Osteoblast (primary cell): ENCODE data around the gene USF3. TPM values are rescaled to one million over a fixed set of nuclear protein-coding genes. Genes with fewer than 3 reads are reported as not detected.

ENCODE experiments used
- DNase-seq: peaks from one replicate; pipeline ENCODE4 v3.0.0; 2011; ENCODE audit warnings: low spot score, mixed read lengths; ENCODE audit not compliant: insufficient read length; ENCODE audit errors: missing footprints
- H2AFZ ChIP-seq: 2 replicates; pipeline ENCODE4 v1.6.0; 2011; ENCODE audit warnings: mild to moderate bottlenecking, low read length
- H3K27ac ChIP-seq: 2 replicates; pipeline ENCODE4 v1.5.1; 2011; ENCODE audit warnings: mild to moderate bottlenecking, low read depth, low read length, moderate library complexity
- H3K27me3 ChIP-seq: 2 replicates; pipeline ENCODE4 v1.6.0; 2012; ENCODE audit warnings: mild to moderate bottlenecking, control low read depth, inconsistent platforms, low read length, moderate library complexity; ENCODE audit not compliant: insufficient read depth
- H3K36me3 ChIP-seq: 2 replicates; pipeline ENCODE4 v1.5.1; 2011; ENCODE audit warnings: mild to moderate bottlenecking, low read length, control low read depth, moderate library complexity; ENCODE audit not compliant: insufficient read depth
- H3K4me1 ChIP-seq: 2 replicates; pipeline ENCODE4 v1.5.1; 2011; ENCODE audit warnings: mild to moderate bottlenecking, low read length, control low read depth, moderate library complexity; ENCODE audit not compliant: insufficient read depth
- H3K4me2 ChIP-seq: 2 replicates; pipeline ENCODE4 v1.6.0; 2011; ENCODE audit warnings: mild to moderate bottlenecking, low read length; ENCODE audit not compliant: insufficient read depth
- H3K4me3 ChIP-seq: fragments of 200-600 bp; sonication (generic); 3 replicates; pipeline ENCODE4 v1.5.1; 2012; ENCODE audit warnings: mild to moderate bottlenecking, low read length, inconsistent platforms; ENCODE audit not compliant: insufficient read depth
- H3K79me2 ChIP-seq: 2 replicates; pipeline ENCODE4 v1.6.0; 2012; ENCODE audit warnings: mild to moderate bottlenecking, low read length, control low read depth, inconsistent platforms; ENCODE audit not compliant: insufficient read depth
- H3K9me3 ChIP-seq: 2 replicates; pipeline ENCODE4 v1.5.1; 2011; ENCODE audit warnings: low read depth, low read length, control low read depth
- H4K20me1 ChIP-seq: 2 replicates; pipeline ENCODE4 v1.6.0; 2012; ENCODE audit warnings: mild to moderate bottlenecking, low read length, control low read depth; ENCODE audit not compliant: insufficient read depth
- total RNA-seq: library from RNA; depleted of rRNA; stranded (reverse); fragments of >200 nt; gene quantifications from 2 replicates; pipeline ENCODE4 v1.2.3, GENCODE V29; 2012
- TF ChIP-seq, protein P1 (sequence below): IDR thresholded peaks from 2 replicates; pipeline ENCODE4 v1.5.1; 2011; ENCODE audit warnings: mild to moderate bottlenecking, low read depth, low read length, moderate library complexity; ENCODE audit errors: extremely low read depth

USF3 gene
- total RNA-seq, 1 donor = 10.5 TPM

DNA sequence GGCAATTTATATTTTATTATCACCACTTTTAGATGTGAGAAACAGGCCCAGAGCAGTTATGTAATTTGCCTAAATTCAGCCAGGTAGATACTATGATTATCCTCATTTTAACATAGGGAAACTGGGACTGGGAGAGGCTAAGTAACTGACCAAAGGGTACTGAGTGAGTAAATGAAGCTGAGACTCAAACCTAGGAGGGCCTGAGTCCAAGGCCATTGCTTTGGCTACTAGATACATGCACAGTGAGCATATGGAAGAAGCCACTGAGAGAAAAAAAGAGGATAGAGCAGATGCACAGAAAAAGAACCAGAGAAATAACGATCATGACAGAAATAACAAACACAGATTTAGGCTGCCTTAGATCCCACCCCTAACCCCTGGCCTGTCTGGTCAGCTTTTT is 33.6 kb downstream of the USF3 start:
- TF ChIP-seq, protein P1, sequence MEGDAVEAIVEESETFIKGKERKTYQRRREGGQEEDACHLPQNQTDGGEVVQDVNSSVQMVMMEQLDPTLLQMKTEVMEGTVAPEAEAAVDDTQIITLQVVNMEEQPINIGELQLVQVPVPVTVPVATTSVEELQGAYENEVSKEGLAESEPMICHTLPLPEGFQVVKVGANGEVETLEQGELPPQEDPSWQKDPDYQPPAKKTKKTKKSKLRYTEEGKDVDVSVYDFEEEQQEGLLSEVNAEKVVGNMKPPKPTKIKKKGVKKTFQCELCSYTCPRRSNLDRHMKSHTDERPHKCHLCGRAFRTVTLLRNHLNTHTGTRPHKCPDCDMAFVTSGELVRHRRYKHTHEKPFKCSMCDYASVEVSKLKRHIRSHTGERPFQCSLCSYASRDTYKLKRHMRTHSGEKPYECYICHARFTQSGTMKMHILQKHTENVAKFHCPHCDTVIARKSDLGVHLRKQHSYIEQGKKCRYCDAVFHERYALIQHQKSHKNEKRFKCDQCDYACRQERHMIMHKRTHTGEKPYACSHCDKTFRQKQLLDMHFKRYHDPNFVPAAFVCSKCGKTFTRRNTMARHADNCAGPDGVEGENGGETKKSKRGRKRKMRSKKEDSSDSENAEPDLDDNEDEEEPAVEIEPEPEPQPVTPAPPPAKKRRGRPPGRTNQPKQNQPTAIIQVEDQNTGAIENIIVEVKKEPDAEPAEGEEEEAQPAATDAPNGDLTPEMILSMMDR = no peak
- DNase-seq = no peak

DNA sequence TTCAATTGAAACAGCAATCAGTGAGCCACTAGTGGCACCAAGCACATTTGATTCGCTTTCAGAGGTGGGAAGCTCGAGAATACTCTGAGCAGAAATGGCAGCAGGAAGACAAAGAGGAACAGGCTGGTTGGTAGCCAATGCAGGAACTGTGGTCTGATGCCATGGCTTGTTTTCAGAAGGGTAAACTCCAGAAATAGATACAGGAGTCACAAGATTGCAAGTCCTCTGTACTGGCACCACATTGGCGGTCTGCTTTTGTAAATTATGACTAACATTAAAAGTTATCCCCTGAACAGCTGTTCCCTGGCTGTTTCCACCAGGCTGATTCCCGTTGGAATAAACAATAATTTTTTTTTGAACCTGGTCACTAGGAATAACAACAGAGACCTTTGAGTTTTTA is 35.5 kb downstream of the USF3 start:
- TF ChIP-seq, protein P1 = no peak
- H2AFZ ChIP-seq = no peak overlapping the region
- H3K27me3 ChIP-seq = no peaks in the 10 kb centered on the region
- no peaks in the 10 kb centered on the region for H4K20me1 ChIP-seq
- H3K4me2 ChIP-seq = no peak overlapping the region
- peaks cover 26% of the 10 kb centered on the region for H3K36me3 ChIP-seq
- no peak overlapping the region for H3K4me3 ChIP-seq
- H3K4me1 ChIP-seq = no peaks in the 10 kb centered on the region
- H3K27ac ChIP-seq = no peak overlapping the region
- DNase-seq = no peak
- H3K9me3 ChIP-seq = no peaks in the 10 kb centered on the region
- no peaks in the 10 kb centered on the region for H3K79me2 ChIP-seq

More for the DNA sequence above, 33.6 kb downstream of the USF3 start:
- H3K4me3 ChIP-seq = no peak overlapping the region
- H3K9me3 ChIP-seq = no peaks in the 10 kb centered on the region
- H3K4me1 ChIP-seq = peaks cover 2% of the 10 kb centered on the region
- no peak overlapping the region for H3K4me2 ChIP-seq
- no peaks in the 10 kb centered on the region for H3K27me3 ChIP-seq
- no peak overlapping the region for H3K27ac ChIP-seq
- no peaks in the 10 kb centered on the region for H4K20me1 ChIP-seq
- H2AFZ ChIP-seq = no peak overlapping the region
- H3K36me3 ChIP-seq = peaks cover 20% of the 10 kb centered on the region
- no peaks in the 10 kb centered on the region for H3K79me2 ChIP-seq

DNA sequence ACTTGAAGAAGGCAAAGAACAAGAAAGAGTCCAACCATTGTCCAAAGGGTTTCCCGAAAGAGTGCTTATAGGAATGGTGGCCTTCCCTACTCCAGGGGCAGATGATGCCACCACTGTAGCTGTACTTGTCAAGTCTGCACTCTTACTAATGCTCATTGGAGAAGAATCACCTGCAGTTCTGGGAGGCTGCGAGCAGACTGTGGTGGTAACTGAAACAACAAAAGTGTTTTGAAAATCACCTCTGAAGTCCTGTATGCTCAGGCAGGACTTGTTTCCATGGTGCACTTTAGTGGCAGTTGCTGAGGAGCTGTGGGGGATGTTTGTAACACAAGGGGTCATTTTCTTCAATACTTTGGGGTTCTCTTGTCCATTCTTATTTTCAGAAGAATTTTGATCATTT is 36.0 kb downstream of the USF3 start:
- no peaks in the 10 kb centered on the region for H3K79me2 ChIP-seq
- TF ChIP-seq, protein P1 = no peak
- no peaks in the 10 kb centered on the region for H3K27me3 ChIP-seq
- no peak overlapping the region for H3K4me3 ChIP-seq
- no peak overlapping the region for H3K4me2 ChIP-seq
- H4K20me1 ChIP-seq = no peaks in the 10 kb centered on the region
- DNase-seq = no peak
- no peak overlapping the region for H3K27ac ChIP-seq
- no peak overlapping the region for H2AFZ ChIP-seq
- no peaks in the 10 kb centered on the region for H3K4me1 ChIP-seq
- H3K9me3 ChIP-seq = no peaks in the 10 kb centered on the region
- peaks cover 26% of the 10 kb centered on the region for H3K36me3 ChIP-seq

DNA sequence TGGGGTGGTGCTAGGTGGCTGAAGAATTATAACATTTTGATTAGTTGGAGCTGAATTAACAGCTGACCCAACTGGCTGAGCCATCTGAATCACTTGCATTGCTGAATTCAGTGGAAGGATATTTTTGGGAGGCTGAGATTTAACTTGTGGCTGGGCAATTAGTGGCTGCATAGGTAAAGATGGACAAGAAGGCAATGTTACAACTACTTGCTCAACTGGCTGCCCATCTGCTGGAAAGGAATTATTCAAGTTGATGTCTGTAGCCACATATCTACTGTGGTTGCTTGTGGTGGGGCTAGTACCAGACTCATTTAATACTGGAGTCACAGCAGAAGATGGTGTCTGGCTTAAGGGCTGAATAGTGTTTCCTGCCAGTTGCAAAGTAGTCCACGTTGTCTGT is 36.4 kb downstream of the USF3 start:
- Histone ChIP-seq H3K36me3 (peaks cover 26% of the 10 kb centered on the region), H3K4me1 (no peaks in the 10 kb centered on the region), H3K27ac (no peak overlapping the region), H3K27me3 (no peaks in the 10 kb centered on the region), H3K4me3 (no peak overlapping the region), H3K9me3 (no peaks in the 10 kb centered on the region), H3K4me2 (no peak overlapping the region), H4K20me1 (no peaks in the 10 kb centered on the region), H3K79me2 (no peaks in the 10 kb centered on the region), H2AFZ (no peak overlapping the region)
- TF ChIP-seq, protein P1 = no peak
- no peak for DNase-seq
